Cardiac muscle cell (in vitro differentiated cells and primary cell): Measurements from ENCODE around the gene DLD. TPM values are rescaled to one million over a fixed set of nuclear protein-coding genes. Genes with fewer than 3 reads are reported as not detected.
A peak's percentile ranks its signal among the peaks of the same experiment; 100 is the strongest.

Source experiments
- DNase-seq, 2 donors: peaks; one replicate each; pipeline versions ENCODE4 v3.0.0 to v3.0.0-alpha.2; 2010 to 2017; ENCODE audit warnings: low read depth in 1 of 2, low spot score in 1 of 2
- H3K27ac ChIP-seq: fragments of 200-600 bp; sonication (generic); 2 replicates; pipeline ENCODE4 v1.5.1; 2016
- H3K27me3 ChIP-seq: fragments of 200-600 bp; sonication (generic); 2 replicates; pipeline ENCODE4 v1.6.0; 2016; ENCODE audit warnings: control low read depth
- H3K36me3 ChIP-seq: fragments of 200-600 bp; sonication (generic); 2 replicates; pipeline ENCODE4 v1.5.1; 2016; ENCODE audit warnings: control low read depth
- H3K4me1 ChIP-seq: fragments of 200-600 bp; sonication (generic); 2 replicates; pipeline ENCODE4 v1.8.1; 2017; ENCODE audit warnings: low read depth, mild to moderate bottlenecking, mixed run types
- H3K4me3 ChIP-seq: fragments of 200-600 bp; sonication (generic); 2 replicates; pipeline ENCODE4 v1.5.1; 2016; ENCODE audit warnings: mild to moderate bottlenecking
- H3K9me3 ChIP-seq: fragments of 200-600 bp; sonication (generic); 2 replicates; pipeline ENCODE4 v1.5.1; 2017; ENCODE audit warnings: low read depth, mild to moderate bottlenecking, control low read depth
- CTCF ChIP-seq: IDR thresholded peaks from 2 replicates; pipeline ENCODE4 v1.5.1; 2012; ENCODE audit warnings: low read depth, mild to moderate bottlenecking, low read length
- polyA plus RNA-seq: library from polyadenylated mRNA; unstranded; fragments of >200 nt; fragmentation: Nextera tagmentation; extraction: Ambion mirVana; gene quantifications from 2 replicates; pipeline ENCODE4 v1.2.1, GENCODE V29; 2016
- total RNA-seq: library from RNA; depleted of rRNA; stranded (reverse); fragments of >200 nt; gene quantifications from 2 replicates; pipeline ENCODE4 v1.2.3, GENCODE V29; 2016

The DLD gene
- total and polyA plus RNA-seq, 2 experiments from 2014 or later, result 199 to 250 TPM

GRCh38 chr7:107946451-107946850, 55.5 kb downstream of the DLD start:
- Histone ChIP-seq H3K9me3 (no peaks in the 10 kb centered on the region), H3K27me3 (no peaks in the 10 kb centered on the region), H3K4me1 (peaks cover 5% of the 10 kb centered on the region), H3K4me3 (no peak overlapping the region), H3K36me3 (no peaks in the 10 kb centered on the region), H3K27ac (no peak overlapping the region)
- no peak for DNase-seq
- no peak for TF ChIP-seq CTCF

GRCh38 chr7:107946881-107947280, 55.9 kb downstream of the DLD start:
- no peak overlapping the region for H3K27ac ChIP-seq
- no peaks in the 10 kb centered on the region for H3K36me3 ChIP-seq
- no peak for DNase-seq
- TF ChIP-seq CTCF, result no peak
- no peaks in the 10 kb centered on the region for H3K27me3 ChIP-seq
- no peak overlapping the region for H3K4me3 ChIP-seq
- peaks cover 5% of the 10 kb centered on the region for H3K4me1 ChIP-seq
- no peaks in the 10 kb centered on the region for H3K9me3 ChIP-seq

GRCh38 chr7:107948645-107949442, 57.9 kb downstream of the DLD start:
- H3K9me3 ChIP-seq, result no peaks in the 10 kb centered on the region
- DNase-seq, result peak in 1 of 2 donors; percentile 77
- H3K4me1 ChIP-seq, result peaks cover 17% of the 10 kb centered on the region
- TF ChIP-seq CTCF, result no peak
- no peak overlapping the region for H3K4me3 ChIP-seq
- no peaks in the 10 kb centered on the region for H3K27me3 ChIP-seq
- H3K36me3 ChIP-seq, result no peaks in the 10 kb centered on the region
- no peak overlapping the region for H3K27ac ChIP-seq

DNA sequence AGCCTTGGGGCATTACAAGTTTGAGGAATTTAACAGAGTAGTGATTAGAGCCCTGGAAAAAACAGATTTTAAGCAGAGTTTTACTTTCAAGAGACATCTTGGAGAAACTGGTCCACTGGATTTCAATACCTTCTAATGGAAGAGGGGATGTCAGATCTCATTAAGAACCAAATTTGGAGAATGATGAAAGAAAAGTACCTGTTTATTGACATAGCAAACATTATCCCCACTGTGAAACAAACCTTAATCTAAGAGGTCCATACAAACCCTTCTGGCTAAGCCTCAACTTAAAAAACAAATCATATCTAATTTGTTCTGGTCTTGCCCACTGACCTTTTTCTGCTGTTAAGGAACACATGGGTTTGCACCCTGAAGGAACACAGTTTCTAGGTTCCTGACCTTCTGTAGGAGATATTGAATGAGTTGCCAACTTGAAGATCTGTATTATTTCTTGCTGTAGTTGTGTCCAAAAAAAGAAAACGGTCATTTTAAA, 58.5 kb downstream of the DLD start:
- Histone ChIP-seq H3K27ac (no peak overlapping the region), H3K36me3 (no peaks in the 10 kb centered on the region)

DNA sequence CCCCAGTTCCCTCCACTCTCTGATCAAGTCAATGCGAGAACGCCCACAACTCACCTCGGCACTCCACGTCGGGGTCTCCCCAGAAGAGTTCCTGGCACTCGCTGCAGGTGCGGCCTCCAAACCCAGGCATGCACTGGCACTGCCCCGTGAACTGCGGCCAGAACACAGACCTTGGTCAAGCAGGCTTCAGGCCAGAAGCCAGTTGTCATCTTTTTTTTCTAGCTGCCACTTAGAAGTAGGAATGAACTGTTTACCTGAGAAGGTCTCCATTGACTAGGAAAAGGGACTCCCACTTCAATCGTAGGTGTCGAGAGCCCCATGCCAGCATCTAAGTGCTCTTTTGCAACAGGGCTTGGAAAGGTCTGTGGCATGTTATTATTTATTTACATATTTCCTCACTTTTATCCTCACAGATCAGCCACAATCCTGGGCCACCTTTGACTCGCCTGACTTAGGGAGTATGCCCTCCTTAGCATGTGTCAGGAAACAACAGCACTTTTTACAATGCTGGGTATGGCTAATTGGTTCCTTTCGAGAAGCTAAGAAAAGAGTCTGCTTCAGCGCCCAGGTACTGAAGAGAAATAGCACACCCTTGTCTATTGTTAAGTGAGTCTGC, 60.3 kb downstream of the DLD start:
- Histone ChIP-seq H3K27ac (no peak overlapping the region), H3K36me3 (no peaks in the 10 kb centered on the region)

More for the DNA sequence above, 58.5 kb downstream of the DLD start:
- H3K4me1 ChIP-seq, result peaks cover 19% of the 10 kb centered on the region
- no peak overlapping the region for H3K4me3 ChIP-seq
- no peaks in the 10 kb centered on the region for H3K9me3 ChIP-seq
- H3K27me3 ChIP-seq, result no peaks in the 10 kb centered on the region
- no peak for TF ChIP-seq CTCF
- no peak for DNase-seq

More for the DNA sequence above, 60.3 kb downstream of the DLD start:
- peaks cover 14% of the 10 kb centered on the region for H3K4me1 ChIP-seq
- no peak for TF ChIP-seq CTCF
- H3K9me3 ChIP-seq, result no peaks in the 10 kb centered on the region
- DNase-seq, result no peak
- H3K27me3 ChIP-seq, result no peaks in the 10 kb centered on the region
- H3K4me3 ChIP-seq, result no peak overlapping the region
